Prostate gland (tissue), 2 donors: Measurements from ENCODE around the gene PTPRK.

Experiments
- POLR2AphosphoS5 ChIP-seq: sonication (generic); formaldehyde crosslinking; IDR thresholded peaks from one replicate; pipeline ENCODE4 v1.6.1; 2017; ENCODE audit warnings: antibody characterized with exemption
- TF ChIP-seq, protein P1 (sequence below), 4 experiments: fragments of 200-600 bp in 2 of 4; fragments of 450-650 bp in 2 of 4; sonication (generic) in 2 of 4; IDR thresholded peaks; 1 replicate in 3 of 4; 2 replicates in 1 of 4; pipeline ENCODE4 v1.5.1; 2016 to 2019; ENCODE audit warnings: antibody characterized with exemption in 4 of 4, mild to moderate bottlenecking in 2 of 4, moderate library complexity in 2 of 4

DNA sequence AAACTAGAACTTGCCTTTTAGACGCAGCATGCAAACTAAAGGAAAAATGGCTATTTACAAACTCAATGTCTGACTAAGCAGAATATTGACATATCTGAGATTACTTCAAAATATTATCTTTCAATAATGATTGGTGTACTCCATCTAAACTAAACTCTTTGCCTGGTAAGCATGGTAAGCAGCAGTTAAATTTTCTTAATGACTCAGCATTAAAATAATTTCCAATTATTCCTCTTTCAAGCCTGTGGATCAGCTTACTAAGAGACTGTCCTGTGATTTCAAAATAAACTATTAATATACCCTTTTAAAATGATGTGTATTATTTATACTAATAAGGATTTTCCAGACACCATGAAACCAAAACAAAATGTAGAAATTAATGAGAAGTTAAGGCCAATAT, 392.7 kb downstream of the PTPRK start:
- TF ChIP-seq POLR2AphosphoS5: no peak
- TF ChIP-seq, protein P1, sequence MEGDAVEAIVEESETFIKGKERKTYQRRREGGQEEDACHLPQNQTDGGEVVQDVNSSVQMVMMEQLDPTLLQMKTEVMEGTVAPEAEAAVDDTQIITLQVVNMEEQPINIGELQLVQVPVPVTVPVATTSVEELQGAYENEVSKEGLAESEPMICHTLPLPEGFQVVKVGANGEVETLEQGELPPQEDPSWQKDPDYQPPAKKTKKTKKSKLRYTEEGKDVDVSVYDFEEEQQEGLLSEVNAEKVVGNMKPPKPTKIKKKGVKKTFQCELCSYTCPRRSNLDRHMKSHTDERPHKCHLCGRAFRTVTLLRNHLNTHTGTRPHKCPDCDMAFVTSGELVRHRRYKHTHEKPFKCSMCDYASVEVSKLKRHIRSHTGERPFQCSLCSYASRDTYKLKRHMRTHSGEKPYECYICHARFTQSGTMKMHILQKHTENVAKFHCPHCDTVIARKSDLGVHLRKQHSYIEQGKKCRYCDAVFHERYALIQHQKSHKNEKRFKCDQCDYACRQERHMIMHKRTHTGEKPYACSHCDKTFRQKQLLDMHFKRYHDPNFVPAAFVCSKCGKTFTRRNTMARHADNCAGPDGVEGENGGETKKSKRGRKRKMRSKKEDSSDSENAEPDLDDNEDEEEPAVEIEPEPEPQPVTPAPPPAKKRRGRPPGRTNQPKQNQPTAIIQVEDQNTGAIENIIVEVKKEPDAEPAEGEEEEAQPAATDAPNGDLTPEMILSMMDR (IDR thresholded peaks at IDR 0.05): no peak
